Stimulated activated CD8-positive, alpha-beta memory T cell treated with anti-CD3 and anti-CD28 coated beads, Interleukin-12 subunit alpha, Interleukin-12 subunit beta, amount 100 ng/mL, for 1 hour (primary cell): Measurements from ENCODE around the gene TTF1.

Experiments used
- DNase-seq: peaks from one replicate; pipeline ENCODE4 v3.0.0-alpha.2; 2020; ENCODE audit warnings: low read depth

The TTF1 gene

GRCh38 chr9:132366481-132366880, 40.2 kb downstream of the TTF1 start:
- no peak for DNase-seq

GRCh38 chr9:132365986-132366385, 40.7 kb downstream of the TTF1 start:
- DNase-seq = no peak

DNA sequence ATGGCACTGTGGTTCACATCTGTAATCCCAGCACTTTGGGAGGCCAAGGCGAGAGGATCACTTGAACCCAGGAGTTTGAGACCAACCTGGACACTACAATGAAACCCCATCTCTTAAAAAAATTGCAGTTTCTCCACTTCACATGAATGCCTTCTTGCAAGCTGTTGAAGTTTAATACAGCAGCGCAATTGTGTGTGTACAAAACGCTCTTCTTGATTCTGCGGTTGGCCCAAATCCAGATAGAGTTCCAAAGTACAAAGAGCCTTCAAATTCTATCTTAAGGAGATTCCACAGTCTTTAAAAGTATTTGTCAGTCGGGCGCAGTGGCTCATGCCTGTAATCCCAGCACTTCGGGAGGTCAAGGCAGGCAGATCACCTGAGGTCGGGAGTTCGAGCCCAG, 42.6 kb downstream of the TTF1 start:
- no peak for DNase-seq

GRCh38 chr9:132357764-132358163, 48.9 kb downstream of the TTF1 start:
- no peak for DNase-seq

GRCh38 chr9:132356324-132356924, 50.2 kb downstream of the TTF1 start:
- DNase-seq = no peak

DNA sequence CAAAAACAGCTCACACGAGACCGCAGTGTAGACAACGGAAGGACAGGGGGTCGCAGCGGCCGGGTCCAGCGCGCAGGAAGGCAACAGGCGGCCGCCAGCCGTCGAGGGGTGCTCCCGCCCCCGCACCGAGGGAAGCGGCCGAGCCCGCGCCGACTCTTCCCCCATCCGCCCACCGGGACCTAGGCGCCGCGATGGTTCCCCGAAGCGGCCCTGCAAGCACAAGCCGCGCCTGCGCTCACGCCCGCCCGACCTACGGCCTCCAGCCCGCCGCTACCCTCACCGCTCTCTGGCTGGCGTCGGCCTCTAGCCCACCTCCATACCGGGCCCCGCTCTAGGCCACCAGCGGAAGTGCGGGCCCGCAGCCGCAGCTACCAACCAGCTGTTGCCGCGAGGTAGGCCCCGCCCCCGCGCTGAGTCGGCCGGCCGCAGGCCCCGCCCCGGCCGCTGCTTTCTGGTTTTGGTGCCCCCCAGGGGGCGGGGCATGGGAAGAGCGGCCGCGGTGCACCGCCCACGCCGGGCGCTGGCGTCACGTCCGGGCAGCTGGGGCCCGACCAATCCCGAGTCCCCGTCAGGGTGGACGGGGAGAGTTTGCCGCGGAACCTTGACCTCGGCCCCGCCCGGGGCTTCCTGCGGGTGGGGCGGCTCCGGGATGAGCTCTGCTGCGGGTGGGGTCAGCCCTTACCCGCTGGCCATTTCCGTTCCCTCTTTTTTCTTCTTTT, 51.8 kb downstream of the TTF1 start, which contains the start of gene SETX:
Gene SETX, minus strand, starts transcription at position 350 of the 719 bp plus-strand sequence. CDS start 5,558 bp downstream, outside the sequence.
- DNase-seq = peak; percentile 92

DNA sequence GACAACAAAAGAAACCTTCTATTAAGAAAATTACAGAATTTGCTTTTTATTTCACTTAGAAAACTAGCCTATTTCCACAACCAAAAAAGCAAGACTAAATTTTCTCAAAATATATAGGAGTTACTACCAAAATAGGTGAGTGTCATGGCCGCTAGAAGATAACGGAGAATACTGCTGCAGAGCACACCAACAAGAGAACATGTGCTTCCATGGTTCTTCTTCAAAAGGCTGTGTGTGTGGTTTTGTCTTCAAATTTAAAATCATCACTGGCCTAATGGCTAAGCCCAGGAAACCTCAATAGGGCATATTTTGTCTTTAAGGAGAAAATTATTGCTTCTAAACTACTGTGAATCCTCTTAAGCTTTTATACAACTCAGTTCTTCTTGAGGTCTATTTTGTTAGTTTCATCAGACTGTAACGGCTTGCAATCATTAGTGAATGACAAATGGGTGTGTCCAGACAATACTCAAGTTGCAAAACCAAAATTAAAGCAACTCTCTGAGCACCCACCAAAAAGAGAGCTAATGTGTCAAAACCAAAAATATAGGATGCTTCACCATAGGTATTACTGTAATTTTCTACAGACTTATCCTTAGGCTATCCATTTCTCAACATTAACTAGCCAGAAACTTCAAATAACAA, 55.1 kb downstream of the TTF1 start:
- no peak for DNase-seq

DNA sequence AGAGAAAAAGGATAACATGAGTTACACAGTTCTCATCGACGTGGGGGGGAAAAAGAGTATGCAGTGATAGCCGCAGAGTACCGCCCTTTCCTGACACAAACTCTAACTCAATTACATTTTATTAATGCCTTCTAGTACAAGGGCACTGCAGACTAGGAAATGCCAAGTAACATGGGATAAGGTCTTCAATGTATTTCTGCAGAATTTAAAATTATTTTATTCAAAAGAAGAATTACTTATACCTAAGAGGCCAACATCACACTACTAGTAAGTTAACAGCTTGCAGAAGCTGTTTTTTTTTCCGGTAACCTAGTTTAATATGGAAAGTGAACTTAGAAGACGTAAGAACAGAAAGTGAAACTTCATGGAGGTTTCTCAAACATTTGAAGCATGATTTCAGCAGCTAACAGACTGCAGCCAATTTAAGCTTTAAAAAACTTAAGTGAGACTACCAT, 55.8 kb downstream of the TTF1 start:
- no peak for DNase-seq

- no peak for DNase-seq
Observed at GRCh38 chr9:132348676-132349075, 58.0 kb downstream of the TTF1 start.

GRCh38 chr9:132346177-132346576, 60.5 kb downstream of the TTF1 start:
- no peak for DNase-seq

DNA sequence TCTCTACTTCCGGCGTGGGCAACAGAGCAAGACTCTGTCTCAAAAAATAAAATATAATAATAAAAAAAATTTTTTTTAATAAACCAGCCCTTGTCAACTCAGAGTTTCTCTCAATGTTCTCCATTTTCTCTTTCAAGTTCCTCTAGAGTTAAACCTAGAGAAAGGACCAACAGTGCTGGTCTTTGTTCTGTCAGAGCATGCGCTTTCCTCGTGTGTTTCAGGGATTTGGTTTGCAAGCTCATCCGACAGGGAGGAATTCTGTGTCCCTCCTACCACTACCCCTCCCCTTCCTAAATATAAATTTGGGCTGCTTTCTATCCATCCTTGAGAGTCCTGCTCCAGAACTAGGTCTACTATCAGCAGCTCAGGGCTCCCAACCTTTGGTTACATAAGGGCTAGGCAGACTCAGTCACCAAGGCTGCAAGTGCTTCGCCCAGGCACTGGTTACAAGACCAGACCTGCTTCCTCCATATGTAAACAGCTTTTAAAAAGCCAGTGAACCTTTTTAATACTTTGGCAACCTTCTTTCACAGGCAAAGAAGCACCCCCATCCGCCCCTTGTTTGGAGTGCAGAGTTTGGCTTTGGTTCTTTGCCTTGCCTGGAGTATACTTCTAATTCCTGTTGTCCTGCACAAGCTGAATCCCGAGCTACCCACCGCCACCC, 65.3 kb downstream of the TTF1 start:
- DNase-seq = no peak

DNA sequence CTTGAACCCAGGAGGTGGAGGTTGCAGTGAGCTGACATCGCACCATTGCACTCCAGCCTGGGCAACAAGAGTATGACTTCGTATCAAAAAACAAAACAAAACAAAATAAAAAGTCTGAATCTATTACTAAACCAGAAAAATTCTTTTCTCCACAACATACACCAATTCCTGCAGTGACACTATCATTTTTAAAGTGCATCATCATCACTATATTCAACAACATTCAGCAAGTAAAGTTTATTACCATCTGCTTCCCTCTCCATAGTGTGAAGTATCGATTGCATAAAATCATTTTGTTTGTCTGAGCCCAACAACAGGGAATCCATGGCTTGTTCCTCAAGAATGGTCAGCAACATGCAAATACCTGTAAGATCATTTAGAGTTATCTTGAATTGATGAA, 72.3 kb downstream of the TTF1 start:
- no peak for DNase-seq

- no peak for DNase-seq
Observed at GRCh38 chr9:132333556-132333955, 73.1 kb downstream of the TTF1 start.

GRCh38 chr9:132328580-132328979, 78.1 kb downstream of the TTF1 start:
- DNase-seq = no peak

DNA sequence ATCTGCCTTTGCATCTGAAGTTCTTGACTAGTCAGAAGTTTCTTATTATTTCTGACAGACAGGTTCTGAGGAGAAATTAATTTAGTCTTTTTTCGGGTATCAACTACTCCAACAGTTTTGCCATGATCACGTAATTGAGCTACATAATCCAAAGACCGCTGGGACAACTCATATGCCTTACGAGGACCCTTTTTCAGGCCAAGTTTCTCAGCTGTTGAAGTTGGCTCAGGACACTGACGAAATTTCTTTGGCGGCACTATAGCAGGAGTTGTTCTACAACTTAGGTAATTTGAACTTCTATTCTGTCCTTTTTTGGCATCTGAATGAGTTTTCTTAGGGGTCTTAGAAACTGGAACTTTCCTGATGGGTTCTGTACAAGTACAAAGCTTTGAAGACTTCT, 79.1 kb downstream of the TTF1 start:
- DNase-seq = no peak
